ENCODE measurements around the gene NINJ1. TPM values are rescaled to one million over a fixed set of nuclear protein-coding genes. Genes with fewer than 3 reads are reported as not detected.
A peak's percentile ranks its signal among the peaks of the same experiment; 100 is the strongest.

Gene NINJ1
- total and polyA plus RNA-seq, 2 of the 13 experiments (the other 11 are each of a cell fraction or from before 2014, with no cell fraction given): 81.2 to 92.1 TPM

DNA sequence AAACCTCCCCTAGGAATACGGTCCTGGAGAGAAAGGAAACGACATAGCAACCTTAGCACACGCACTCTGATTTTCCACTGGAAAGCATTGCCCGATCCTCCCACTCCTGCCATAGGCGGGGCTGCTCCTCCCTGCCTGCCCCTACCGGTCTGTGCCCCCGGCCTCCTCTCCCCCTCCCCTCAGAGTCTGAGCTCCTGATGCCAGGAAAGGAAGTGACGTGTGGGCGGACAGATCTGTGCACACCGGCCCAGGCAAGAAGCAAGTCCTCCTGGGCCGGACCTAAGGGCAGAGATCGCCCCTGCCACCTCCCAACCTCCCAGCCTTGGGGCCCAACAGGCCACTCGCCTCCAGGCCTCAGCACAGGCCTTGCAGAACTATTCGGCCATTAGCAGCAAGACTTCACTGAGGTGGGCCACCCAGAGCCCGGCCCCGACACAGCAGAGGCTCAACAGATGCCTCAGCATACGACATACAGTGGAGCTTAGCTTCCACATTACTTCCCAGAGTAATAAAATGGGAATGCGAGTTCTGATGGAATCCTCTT lies 7.2 kb downstream of the NINJ1 start (continued):
- TF ChIP-seq ZNF574 (CRISPR knock-in tag; IDR thresholded peaks at IDR 0.05): peak; percentile 66; the same call in 1 of the 2 replicates
- TF ChIP-seq RBM22 (optimal IDR thresholded peaks at IDR 0.05; ENCODE audit: low read length): no peak
- TF ChIP-seq MIER3 (CRISPR knock-in tag; IDR thresholded peaks at IDR 0.05; ENCODE audit: borderline replicate concordance): peak; percentile 45; the same call in 1 of the 2 replicates
- TF ChIP-seq FOXP4 (CRISPR knock-in tag; IDR thresholded peaks at IDR 0.05): peak; percentile 48; the same call in 1 of the 2 replicates
- TF ChIP-seq ELF4 (CRISPR knock-in tag; IDR thresholded peaks at IDR 0.05; ENCODE audit: borderline replicate concordance): no peak
- no peak for TF ChIP-seq TOPORS (CRISPR knock-in tag; IDR thresholded peaks at IDR 0.05)
- peak; percentile 67; the same call in 1 of the 2 replicates for TF ChIP-seq ZMAT3 (CRISPR knock-in tag; conservative IDR thresholded peaks at IDR 0.05)
- TF ChIP-seq, protein P1, sequence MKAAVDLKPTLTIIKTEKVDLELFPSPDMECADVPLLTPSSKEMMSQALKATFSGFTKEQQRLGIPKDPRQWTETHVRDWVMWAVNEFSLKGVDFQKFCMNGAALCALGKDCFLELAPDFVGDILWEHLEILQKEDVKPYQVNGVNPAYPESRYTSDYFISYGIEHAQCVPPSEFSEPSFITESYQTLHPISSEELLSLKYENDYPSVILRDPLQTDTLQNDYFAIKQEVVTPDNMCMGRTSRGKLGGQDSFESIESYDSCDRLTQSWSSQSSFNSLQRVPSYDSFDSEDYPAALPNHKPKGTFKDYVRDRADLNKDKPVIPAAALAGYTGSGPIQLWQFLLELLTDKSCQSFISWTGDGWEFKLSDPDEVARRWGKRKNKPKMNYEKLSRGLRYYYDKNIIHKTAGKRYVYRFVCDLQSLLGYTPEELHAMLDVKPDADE (CRISPR knock-in tag; IDR thresholded peaks at IDR 0.05): no peak
- TF ChIP-seq ZNF343 (CRISPR knock-in tag; IDR thresholded peaks at IDR 0.05): 0 out of 2 replicates have a peak, but pooled peaks have one; percentile 20
- TF ChIP-seq JUND (CRISPR knock-in tag; IDR thresholded peaks at IDR 0.05): peak; percentile 76
- TF ChIP-seq GABPB1 (CRISPR knock-in tag; IDR thresholded peaks at IDR 0.05): peak; percentile 90
- TF ChIP-seq RBFOX2 (IDR thresholded peaks at IDR 0.05; ENCODE audit: low read depth, low read length): peak; percentile 40
- peak; percentile 31; the same call in 1 of the 2 replicates for TF ChIP-seq ZZZ3 (CRISPR knock-in tag; IDR thresholded peaks at IDR 0.05; ENCODE audit: borderline replicate concordance)
- TF ChIP-seq CTCF (CRISPR knock-in tag; IDR thresholded peaks at IDR 0.05): peak; percentile 19; the same call in 1 of the 2 replicates
- TF ChIP-seq SNAPC5 (CRISPR knock-in tag; IDR thresholded peaks at IDR 0.05; ENCODE audit: borderline replicate concordance): no peak
- TF ChIP-seq SP1 (IDR thresholded peaks at IDR 0.05): no peak
- peak; percentile 26; the same call in 1 of the 2 replicates for TF ChIP-seq SP1 (CRISPR knock-in tag; IDR thresholded peaks at IDR 0.05)
- TF ChIP-seq PRMT3 (CRISPR knock-in tag; IDR thresholded peaks at IDR 0.05; ENCODE audit: borderline replicate concordance, low read depth): no peak
